Astrocyte (in vitro differentiated cells and primary cell): Measurements from ENCODE around the gene RRAGC.

Source experiments
- CTCF ChIP-seq: IDR thresholded peaks from 2 replicates; pipeline ENCODE4 v1.5.1; 2011; ENCODE audit warnings: low read depth, mild to moderate bottlenecking, inconsistent platforms, low read length, moderate library complexity; ENCODE audit not compliant: insufficient read depth
- EZH2 ChIP-seq: IDR thresholded peaks from 2 replicates; pipeline ENCODE4 v1.6.1; 2012; ENCODE audit warnings: mild to moderate bottlenecking, low read length, inconsistent platforms; ENCODE audit not compliant: insufficient read depth

- TF ChIP-seq CTCF (no peak), EZH2 (no peak)
These were observed 39.2 kb upstream of the RRAGC start for GRCh38 chr1:38898653-38899230.
